ENCODE measurements around the gene PHC2. TPM values are rescaled to one million over a fixed set of nuclear protein-coding genes. Genes with fewer than 3 reads are reported as not detected.

The PHC2 gene
- total and polyA plus RNA-seq, 2 of the 13 experiments (the other 11 are each of a cell fraction or from before 2014, with no cell fraction given) = 52.5 to 84.9 TPM

DNA sequence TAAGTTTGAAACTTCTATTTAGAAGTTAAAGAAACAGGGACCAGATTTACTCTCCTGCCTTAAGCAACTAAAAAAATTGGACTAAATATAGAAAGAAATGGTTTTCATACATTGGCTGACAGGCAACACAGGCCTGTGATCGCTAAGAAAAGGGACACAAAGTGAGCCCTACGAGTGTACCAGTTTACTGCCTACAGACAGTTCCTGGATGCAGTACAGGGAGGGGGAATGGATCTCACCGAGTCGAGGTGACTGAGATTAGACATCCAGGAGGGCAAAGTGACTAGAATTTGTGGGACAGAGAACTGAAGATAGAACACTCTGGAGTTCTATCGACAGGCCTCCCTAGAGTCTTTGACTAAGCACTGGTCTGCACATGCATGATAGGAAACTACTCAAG lies 16.0 kb downstream of the PHC2 start:
- DNase-seq (ENCODE audit: low spot score) (no peak), FAIRE-seq (no peak), ATAC-seq (no peak)
- H3K27me3 ChIP-seq (ENCODE audit: control insufficient read depth in 1 of 2, insufficient read depth in 2 of 2, low read length in 2 of 2) = no peaks in the 10 kb centered on the region
- no peaks in the 10 kb centered on the region for H3K4me1 ChIP-seq (ENCODE audit: insufficient read depth, low read length)
- H2AFZ ChIP-seq (ENCODE audit: low read length) = no peak overlapping the region
- H3K27ac ChIP-seq (ENCODE audit: extremely low read length, insufficient read depth, low read length) = no peak overlapping the region
- no TSS peak for BruUV-seq (replicated peaks)
- in situ Hi-C loops (cut with HindIII; ENCODE audit: extremely low pct_ligation_motif_present, low pct_unique_long_range_greater_than_20kb) (no loop called here), intact Hi-C loops (cut with micrococcal nuclease; ENCODE audit: unreplicated experiment) (no loop called here)
- POLR2A ChIA-PET = no interaction called here
- TF ChIP-seq SOX13 (IDR thresholded peaks at IDR 0.05) (no peak), SOX13 (CRISPR knock-in tag; conservative IDR thresholded peaks at IDR 0.05 in 1 of 2, IDR thresholded peaks at IDR 0.05 in 1 of 2) (no peak), TBP (CRISPR knock-in tag; IDR thresholded peaks at IDR 0.05) (no peak), ZNF121 (CRISPR knock-in tag; IDR thresholded peaks at IDR 0.05) (no peak), KDM2A (CRISPR knock-in tag; IDR thresholded peaks at IDR 0.05; ENCODE audit: borderline replicate concordance, low read depth) (no peak), MED13 (CRISPR knock-in tag; IDR thresholded peaks at IDR 0.05) (no peak), RXRB (CRISPR knock-in tag; IDR thresholded peaks at IDR 0.05; ENCODE audit: borderline replicate concordance) (no peak), ZNF280B (CRISPR knock-in tag; IDR thresholded peaks at IDR 0.05; ENCODE audit: borderline replicate concordance) (no peak), ZZZ3 (CRISPR knock-in tag; IDR thresholded peaks at IDR 0.05; ENCODE audit: borderline replicate concordance) (no peak)
- TF ChIP-seq, protein P1, sequence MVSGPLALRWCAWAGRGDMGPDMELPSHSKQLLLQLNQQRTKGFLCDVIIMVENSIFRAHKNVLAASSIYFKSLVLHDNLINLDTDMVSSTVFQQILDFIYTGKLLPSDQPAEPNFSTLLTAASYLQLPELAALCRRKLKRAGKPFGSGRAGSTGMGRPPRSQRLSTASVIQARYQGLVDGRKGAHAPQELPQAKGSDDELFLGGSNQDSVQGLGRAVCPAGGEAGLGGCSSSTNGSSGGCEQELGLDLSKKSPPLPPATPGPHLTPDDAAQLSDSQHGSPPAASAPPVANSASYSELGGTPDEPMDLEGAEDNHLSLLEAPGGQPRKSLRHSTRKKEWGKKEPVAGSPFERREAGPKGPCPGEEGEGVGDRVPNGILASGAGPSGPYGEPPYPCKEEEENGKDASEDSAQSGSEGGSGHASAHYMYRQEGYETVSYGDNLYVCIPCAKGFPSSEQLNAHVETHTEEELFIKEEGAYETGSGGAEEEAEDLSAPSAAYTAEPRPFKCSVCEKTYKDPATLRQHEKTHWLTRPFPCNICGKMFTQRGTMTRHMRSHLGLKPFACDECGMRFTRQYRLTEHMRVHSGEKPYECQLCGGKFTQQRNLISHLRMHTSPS (CRISPR knock-in tag; IDR thresholded peaks at IDR 0.05; ENCODE audit: low read depth) = no peak
- 8% methylated on average over 5 of the region's 5 CpGs for WGBS (ENCODE audit: low lambda C conversion rate)
- H3K79me2 ChIP-seq (ENCODE audit: insufficient read depth, low read length) = no peaks in the 10 kb centered on the region
- no peaks in the 10 kb centered on the region for H3K36me3 ChIP-seq (replicated peaks in 1 of 2; ENCODE audit: control insufficient read depth in 1 of 2, insufficient read depth in 2 of 2, low read length in 2 of 2)
- no peaks in the 10 kb centered on the region for H4K20me1 ChIP-seq (ENCODE audit: insufficient read depth, low read length)
- no peak overlapping the region for H3K9ac ChIP-seq (ENCODE audit: insufficient read depth, low read depth, low read length)
- H3K4me3 ChIP-seq (replicated peaks in 1 of 3; ENCODE audit: insufficient read depth in 1 of 3, low read depth in 2 of 3, low read length in 3 of 3) = no peak overlapping the region
- H3K9me3 ChIP-seq (ENCODE audit: low read length) = peaks cover 14% of the 10 kb centered on the region
- no peak overlapping the region for H3K4me2 ChIP-seq (ENCODE audit: low read depth, low read length)
- CTCF ChIA-PET (ENCODE audit: low intra/inter-chr PET ratio, low total read pairs) = no interaction called here

Measured in HepG2 (cell line).